B cell (primary cell): ENCODE measurements around the gene MECR. TPM values are rescaled to one million over a fixed set of nuclear protein-coding genes. Genes with fewer than 3 reads are reported as not detected.

Experiments
- ATAC-seq: fragments of 200-7000 bp; cut with Tn5 transposase; one replicate; pipeline ENCODE4 v1.10.0; 2021; ENCODE audit warnings: low read depth, mild to moderate bottlenecking, moderate number of reproducible peaks, moderate library complexity
- CTCF ChIA-PET: fragments of 350-600 bp; sonication (Branson Sonifier 250); formaldehyde crosslinking; loops from one replicate; lab custom pipeline; 2021; ENCODE audit warnings: antibody characterized with exemption, inconsistent platforms; lab: Charles Lee
- POLR2A ChIA-PET: fragments of 350-600 bp; sonication (Branson Sonifier 250); formaldehyde crosslinking; loops from one replicate; lab custom pipeline; 2021; ENCODE audit warnings: antibody characterized with exemption; lab: Charles Lee
- DNase-seq: peaks from one replicate; pipeline ENCODE4 v3.0.0; 2013
- H2AFZ ChIP-seq: 2 replicates; pipeline ENCODE4 v1.6.1; 2012; ENCODE audit warnings: mild to moderate bottlenecking, low read depth, low read length; ENCODE audit not compliant: insufficient read depth, poor library complexity, severe bottlenecking
- H3K27ac ChIP-seq, 2 donors: 1 replicate in 1 of 2; 2 replicates in 1 of 2; pipeline ENCODE4 v1.5.1; 2012 to 2013; ENCODE audit warnings: low read length in 2 of 2, mild to moderate bottlenecking in 2 of 2, moderate library complexity in 1 of 2
- H3K27me3 ChIP-seq, 4 experiments: fragments of 200-600 bp in 1 of 4; sonication (generic) in 1 of 4; replicated peaks in 1 of 4; 1 replicate in 2 of 4; 2 replicates in 2 of 4; pipeline versions ENCODE4 v1.6.1 to v1.7.0; 2013 to 2016; ENCODE audit warnings: low read length in 3 of 4, mild to moderate bottlenecking in 2 of 4, mixed read lengths in 1 of 4, moderate library complexity in 1 of 4; ENCODE audit not compliant: insufficient read depth in 4 of 4, control insufficient read depth in 3 of 4; ENCODE audit errors: control extremely low read depth in 1 of 4
- H3K36me3 ChIP-seq, 2 experiments: replicated peaks in 1 of 2; 1 replicate in 1 of 2; 2 replicates in 1 of 2; pipeline versions ENCODE4 v1.6.1 to v1.7.1; 2013; ENCODE audit warnings: low read length in 1 of 2; ENCODE audit not compliant: insufficient read depth in 2 of 2, control insufficient read depth in 1 of 2; ENCODE audit errors: control extremely low read depth in 1 of 2, extremely low read depth in 1 of 2
- H3K4me1 ChIP-seq, 2 donors: fragments of 200-600 bp in 1 of 2; sonication (generic) in 1 of 2; 1 replicate in 1 of 2; 2 replicates in 1 of 2; pipeline versions ENCODE4 v1.5.1 to v1.6.1; 2013 to 2017; ENCODE audit warnings: low read length in 2 of 2; ENCODE audit not compliant: control insufficient read depth in 2 of 2, insufficient read depth in 2 of 2
- H3K4me2 ChIP-seq: replicated peaks from 2 replicates; pipeline ENCODE3; 2012; ENCODE audit warnings: mild to moderate bottlenecking, low read depth, low read length; ENCODE audit not compliant: poor library complexity, severe bottlenecking
- H3K4me3 ChIP-seq, 5 experiments: fragments of 200-600 bp in 1 of 5; sonication (generic) in 1 of 5; 1 replicate in 3 of 5; 2 replicates in 2 of 5; pipeline versions ENCODE4 v1.5.1 to v1.7.0; 2011 to 2016; ENCODE audit warnings: low read length in 4 of 5, mild to moderate bottlenecking in 4 of 5, low read depth in 2 of 5, control low read depth in 1 of 5, moderate library complexity in 1 of 5; ENCODE audit not compliant: insufficient read depth in 1 of 5; ENCODE audit errors: control extremely low read depth in 1 of 5, extremely low read depth in 1 of 5
- H3K79me2 ChIP-seq: fragments of 200-600 bp; sonication (generic); one replicate; pipeline ENCODE4 v1.6.0; 2016; ENCODE audit warnings: low read length; ENCODE audit not compliant: control insufficient read depth, insufficient read depth
- H3K9ac ChIP-seq: fragments of 200-600 bp; sonication (generic); 2 replicates; pipeline ENCODE4 v1.6.1; 2017; ENCODE audit warnings: mild to moderate bottlenecking, low read length, moderate library complexity
- H3K9me3 ChIP-seq, 3 donors: one replicate each; pipeline versions ENCODE4 v1.6.1 to v1.7.1; 2013; ENCODE audit warnings: low read length in 2 of 3; ENCODE audit not compliant: control insufficient read depth in 2 of 3, insufficient read depth in 1 of 3; ENCODE audit errors: control extremely low read depth in 1 of 3
- H4K20me1 ChIP-seq: 2 replicates; pipeline ENCODE4 v1.6.0; 2012; ENCODE audit warnings: mild to moderate bottlenecking, low read length; ENCODE audit not compliant: insufficient read depth, control insufficient read depth, poor library complexity, severe bottlenecking
- H3K27ac Mint-ChIP-seq: one replicate; pipeline ENCODE4 v1.8.0; 2021; ENCODE audit warnings: mixed read lengths
- H3K27me3 Mint-ChIP-seq: one replicate; pipeline ENCODE4 v1.8.0; 2021; ENCODE audit warnings: mixed read lengths
- H3K4me1 Mint-ChIP-seq: one replicate; pipeline ENCODE4 v1.8.0; 2021; ENCODE audit warnings: mixed read lengths
- H3K4me3 Mint-ChIP-seq: one replicate; pipeline ENCODE4 v1.8.0; 2021; ENCODE audit warnings: mixed read lengths
- H3K9me3 Mint-ChIP-seq: one replicate; pipeline ENCODE4 v1.8.0; 2022; ENCODE audit warnings: mixed read lengths; ENCODE audit not compliant: insufficient read depth
- CTCF ChIP-seq: fragments of 200-600 bp; IDR thresholded peaks from one replicate; pipeline ENCODE4 v1.8.0; 2022; ENCODE audit warnings: antibody characterized with exemption, mild to moderate bottlenecking
- EZH2 ChIP-seq: IDR thresholded peaks from 2 replicates; pipeline ENCODE4 v1.6.1; 2012; ENCODE audit warnings: borderline replicate concordance, low read depth, mild to moderate bottlenecking, moderate library complexity, low read length; ENCODE audit not compliant: insufficient read depth, poor library complexity, severe bottlenecking
- WGBS: methylation state at CpG from one replicate; pipeline ENCODE4 v1.1.5; 2013; ENCODE audit warnings: missing lambda C conversion rate; ENCODE audit not compliant: insufficient coverage; 5-methylcytosine and 5-hydroxymethylcytosine counted together
- intact Hi-C: fragments of 100-400 bp; cut with micrococcal nuclease; formaldehyde crosslinking; loops from one replicate; pipeline ENCODE4 v1.10.0; 2022
- polyA plus RNA-seq: library from polyadenylated mRNA; depleted of rRNA; stranded (reverse); fragments of >200 nt; gene quantifications from 2 replicates; pipeline ENCODE4 v1.2.3, GENCODE V29; 2012
- total RNA-seq, 2 donors: library from RNA; stranded (reverse); fragments of 120-200 nt in 1 of 2; gene quantifications; 1 replicate in 1 of 2; 2 replicates in 1 of 2; pipeline versions ENCODE4 v1.2.3 to v1.2.4, GENCODE V29; 2013 to 2022

MECR gene
- total and polyA plus RNA-seq, 2 donors (not counting 1 experiment from before 2014, with no cell fraction given): 15.9 to 16.2 TPM

GRCh38 chr1:29255134-29255666 lies 24.5 kb upstream of the MECR start:
- POLR2A ChIA-PET: no interaction called here
- H3K27me3 Mint-ChIP-seq: peaks cover 28% of the 10 kb centered on the region

GRCh38 chr1:29254346-29254745 lies 23.6 kb upstream of the MECR start:
- Histone ChIP-seq H2AFZ (no peak overlapping the region), H3K9ac (no peak overlapping the region), H3K4me3 (no peak overlapping the region), H3K4me1 (peaks cover 4 to 6% of the 10 kb centered on the region in 2 donors), H3K9me3 (peaks cover 0 to 5% (median 0%) of the 10 kb centered on the region in 3 donors), H3K27ac (no peak overlapping the region), H3K4me2 (no peak overlapping the region), H4K20me1 (no peaks in the 10 kb centered on the region), H3K36me3 (no peaks in the 10 kb centered on the region), H3K79me2 (no peaks in the 10 kb centered on the region), H3K27me3 (peaks cover 0 to 23% (median 6%) of the 10 kb centered on the region in 4 experiments)
- ATAC-seq (no peak), DNase-seq (no peak)
- intact Hi-C loops: no loop called here
- TF ChIP-seq CTCF (no peak), EZH2 (no peak)
- Mint-ChIP-seq H3K27ac (no peak overlapping the region), H3K4me3 (no peak overlapping the region), H3K4me1 (no peaks in the 10 kb centered on the region), H3K27me3 (peaks cover 31% of the 10 kb centered on the region), H3K9me3 (no peaks in the 10 kb centered on the region)
- POLR2A ChIA-PET: no interaction called here
- CTCF ChIA-PET: no interaction called here
- WGBS: 97% methylated on average over 7 of the region's 7 CpGs

More at GRCh38 chr1:29255134-29255666, 24.5 kb upstream of the MECR start:
- no peak overlapping the region for H3K4me3 ChIP-seq
- CTCF ChIA-PET: no interaction called here
- H3K27ac ChIP-seq: no peak overlapping the region
- no peak overlapping the region for H3K4me3 Mint-ChIP-seq
- no peak overlapping the region for H3K9ac ChIP-seq
- WGBS: 80% methylated on average over 8 of the region's 10 CpGs
- H3K4me2 ChIP-seq: no peak overlapping the region
- ATAC-seq (no peak), DNase-seq (no peak)
- no peaks in the 10 kb centered on the region for H4K20me1 ChIP-seq
- peaks cover 0 to 7% (median 0%) of the 10 kb centered on the region in 3 donors for H3K9me3 ChIP-seq
- no peak for TF ChIP-seq CTCF
- TF ChIP-seq EZH2: no peak
- H3K9me3 Mint-ChIP-seq: no peaks in the 10 kb centered on the region
- no peak overlapping the region for H3K27ac Mint-ChIP-seq
- H3K27me3 ChIP-seq: peaks cover 0 to 29% (median 8%) of the 10 kb centered on the region in 4 experiments
- H3K79me2 ChIP-seq: no peaks in the 10 kb centered on the region
- H3K36me3 ChIP-seq: no peaks in the 10 kb centered on the region
- H3K4me1 ChIP-seq: peaks cover 9 to 10% of the 10 kb centered on the region in 2 donors
- peaks cover 5% of the 10 kb centered on the region for H3K4me1 Mint-ChIP-seq
- intact Hi-C loops: no loop called here
- H2AFZ ChIP-seq: no peak overlapping the region
